ENCODE data around the gene SRGAP2. TPM values are rescaled to one million over a fixed set of nuclear protein-coding genes. Genes with fewer than 3 reads are reported as not detected.
"Not testable (repeated sequence)": the region's sequence is repeated elsewhere in the genome, so short reads cannot be mapped to it uniquely, and the experiment has no call there.

SRGAP2 gene
- total and polyA plus RNA-seq, 5 donors from 2014 or later: 9.2 to 89.5 (median 15.1) TPM

- not testable (repeated sequence) for H3K4me1 ChIP-seq (ENCODE audit: control insufficient read depth, insufficient read depth, low read length, poor library complexity, severe bottlenecking); H3K27ac Mint-ChIP-seq; H3K4me3 Mint-ChIP-seq; H3K9me3 ChIP-seq (ENCODE audit: control insufficient read depth in 2 of 2, low read length in 2 of 2); H3K4me3 ChIP-seq (ENCODE audit: low read depth, low read length); H3K27me3 Mint-ChIP-seq; H3K36me3 ChIP-seq (ENCODE audit: control insufficient read depth, insufficient read depth, low read length); H3K36me3 Mint-ChIP-seq; H3K27ac ChIP-seq (ENCODE audit: insufficient read depth, low read length, poor library complexity, severe bottlenecking); H3K9me3 Mint-ChIP-seq; DNase-seq; H3K27me3 ChIP-seq (ENCODE audit: control insufficient read depth, insufficient read depth, low read length); ATAC-seq (ENCODE audit: low read depth in 2 of 2); H3K4me1 Mint-ChIP-seq
These were observed 42.1 kb downstream of the SRGAP2 start for GRCh38 chr1:206245479-206245878.

GRCh38 chr1:206246129-206246886 is 43.0 kb downstream of the SRGAP2 start:
- not testable (repeated sequence) for H3K27me3 Mint-ChIP-seq

GRCh38 chr1:206250953-206251681 is 47.8 kb downstream of the SRGAP2 start:
- H3K36me3 ChIP-seq (ENCODE audit: control insufficient read depth, insufficient read depth, low read length); H3K27me3 ChIP-seq (ENCODE audit: control insufficient read depth, insufficient read depth, low read length); H3K4me3 Mint-ChIP-seq; H3K4me3 ChIP-seq (ENCODE audit: low read depth, low read length); H3K27ac ChIP-seq (ENCODE audit: insufficient read depth, low read length, poor library complexity, severe bottlenecking); H3K9me3 Mint-ChIP-seq; DNase-seq; H3K27ac Mint-ChIP-seq; H3K36me3 Mint-ChIP-seq; H3K4me1 Mint-ChIP-seq; H3K27me3 Mint-ChIP-seq; H3K4me1 ChIP-seq (ENCODE audit: control insufficient read depth, insufficient read depth, low read length, poor library complexity, severe bottlenecking); ATAC-seq (ENCODE audit: low read depth in 2 of 2); H3K9me3 ChIP-seq (ENCODE audit: control insufficient read depth in 2 of 2, low read length in 2 of 2): not testable (repeated sequence)

More at GRCh38 chr1:206246129-206246886, 43.0 kb downstream of the SRGAP2 start:
- H3K27ac ChIP-seq (ENCODE audit: insufficient read depth, low read length, poor library complexity, severe bottlenecking); H3K4me3 ChIP-seq (ENCODE audit: low read depth, low read length); H3K36me3 ChIP-seq (ENCODE audit: control insufficient read depth, insufficient read depth, low read length); ATAC-seq (ENCODE audit: low read depth in 2 of 2); H3K4me1 ChIP-seq (ENCODE audit: control insufficient read depth, insufficient read depth, low read length, poor library complexity, severe bottlenecking); H3K36me3 Mint-ChIP-seq; H3K4me1 Mint-ChIP-seq; H3K4me3 Mint-ChIP-seq; H3K9me3 Mint-ChIP-seq; H3K9me3 ChIP-seq (ENCODE audit: control insufficient read depth in 2 of 2, low read length in 2 of 2); H3K27ac Mint-ChIP-seq; H3K27me3 ChIP-seq (ENCODE audit: control insufficient read depth, insufficient read depth, low read length); DNase-seq: not testable (repeated sequence)

GRCh38 chr1:206252680-206253335 is 49.5 kb downstream of the SRGAP2 start:
- H3K36me3 ChIP-seq (ENCODE audit: control insufficient read depth, insufficient read depth, low read length); H3K27ac Mint-ChIP-seq: not testable (repeated sequence)

More at GRCh38 chr1:206252680-206253335, 49.5 kb downstream of the SRGAP2 start:
- ATAC-seq (ENCODE audit: low read depth in 2 of 2); H3K36me3 Mint-ChIP-seq; H3K9me3 Mint-ChIP-seq; H3K4me1 ChIP-seq (ENCODE audit: control insufficient read depth, insufficient read depth, low read length, poor library complexity, severe bottlenecking); H3K9me3 ChIP-seq (ENCODE audit: control insufficient read depth in 2 of 2, low read length in 2 of 2); H3K4me3 Mint-ChIP-seq; H3K27me3 Mint-ChIP-seq; H3K27me3 ChIP-seq (ENCODE audit: control insufficient read depth, insufficient read depth, low read length); DNase-seq; H3K4me3 ChIP-seq (ENCODE audit: low read depth, low read length); H3K4me1 Mint-ChIP-seq; H3K27ac ChIP-seq (ENCODE audit: insufficient read depth, low read length, poor library complexity, severe bottlenecking): not testable (repeated sequence)

Other genes starting within 250 kb of the SRGAP2 start
- gene RAB7B, start 200.1 kb upstream of the SRGAP2 start, total RNA-seq: not detected
- gene RAB7B, start 200.1 kb upstream of the SRGAP2 start, polyA plus RNA-seq: not detected
- gene CTSE, start 179.6 kb upstream of the SRGAP2 start, total RNA-seq: not detected
- not detected for gene CTSE, start 179.6 kb upstream of the SRGAP2 start, polyA plus RNA-seq
- gene RHEX, start 150.4 kb upstream of the SRGAP2 start, total RNA-seq: not detected
- gene RHEX, start 150.4 kb upstream of the SRGAP2 start, polyA plus RNA-seq: not detected
- gene AVPR1B, start 86.2 kb upstream of the SRGAP2 start, total RNA-seq: not detected
- gene AVPR1B, start 86.2 kb upstream of the SRGAP2 start, polyA plus RNA-seq: not detected
- gene FAM72A, start 702 bp upstream of the SRGAP2 start, total RNA-seq: 3.6 TPM
- 1 to 10 TPM in 3 of 4 donors, under 1 TPM in 1; 0.59 to 3.4 (median 1.7) TPM for gene FAM72A, start 702 bp upstream of the SRGAP2 start, polyA plus RNA-seq

Data from CD4-positive, CD25-positive, alpha-beta regulatory T cell (primary cell).